NB4 (cell line): ENCODE results near the gene GP5.

Experiments used
- CTCF ChIP-seq: IDR thresholded peaks from one replicate; pipeline ENCODE4 v1.5.1; 2012; ENCODE audit warnings: low read depth, low read length
- MYC ChIP-seq: IDR thresholded peaks from 2 replicates; pipeline ENCODE4 v1.6.1; 2011; ENCODE audit warnings: low read depth, low read length
- POLR2A ChIP-seq: IDR thresholded peaks from 2 replicates; pipeline ENCODE4 v1.6.1; 2011; ENCODE audit warnings: mild to moderate bottlenecking; ENCODE audit not compliant: insufficient read length; ENCODE audit errors: extremely low read depth
- TF ChIP-seq, protein P1 (sequence below): IDR thresholded peaks from 2 replicates; pipeline ENCODE4 v1.6.1; 2011; ENCODE audit warnings: low read depth, low read length

DNA sequence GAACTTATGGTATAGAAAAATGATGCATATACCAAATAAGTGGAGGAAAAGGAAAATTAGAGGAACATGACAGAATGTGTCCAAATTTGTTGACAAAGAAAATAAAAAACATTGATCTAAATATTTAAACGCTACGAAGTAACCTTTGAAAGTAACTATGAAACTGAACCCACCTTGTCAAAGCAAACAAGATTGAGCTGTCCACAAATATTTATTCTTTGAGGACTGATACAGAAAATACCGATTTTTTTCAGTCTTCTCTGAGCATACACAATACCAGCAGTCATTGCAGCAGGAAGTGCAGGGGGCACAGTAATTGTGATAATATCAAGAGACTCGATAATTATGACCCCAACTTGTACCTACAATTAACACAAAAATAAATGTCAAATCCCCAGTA is 47.7 kb upstream of the GP5 start:
- TF ChIP-seq CTCF, result no peak
- no peak for TF ChIP-seq POLR2A
- no peak for TF ChIP-seq MYC
- TF ChIP-seq, protein P1, sequence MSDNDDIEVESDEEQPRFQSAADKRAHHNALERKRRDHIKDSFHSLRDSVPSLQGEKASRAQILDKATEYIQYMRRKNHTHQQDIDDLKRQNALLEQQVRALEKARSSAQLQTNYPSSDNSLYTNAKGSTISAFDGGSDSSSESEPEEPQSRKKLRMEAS, result no peak
